ENCODE results near the gene B3GALT5.
A peak's percentile ranks its signal among the peaks of the same experiment; 100 is the strongest.

The B3GALT5 gene

GRCh38 chr21:39648879-39649278 is 36.1 kb downstream of the B3GALT5 start:
- no peak for DNase-seq

- DNase-seq, result no peak
Measured at GRCh38 chr21:39649526-39649925, 36.8 kb downstream of the B3GALT5 start.

- DNase-seq, result no peak
Measured at GRCh38 chr21:39650306-39650705, 37.6 kb downstream of the B3GALT5 start.

- DNase-seq, result no peak
Measured at GRCh38 chr21:39650801-39651200, 38.1 kb downstream of the B3GALT5 start.

- DNase-seq, result no peak
Measured at GRCh38 chr21:39651206-39651605, 38.5 kb downstream of the B3GALT5 start.

GRCh38 chr21:39654951-39655350 is 42.2 kb downstream of the B3GALT5 start:
- DNase-seq, result no peak

- no peak for DNase-seq
Measured at GRCh38 chr21:39655589-39655988, 42.8 kb downstream of the B3GALT5 start.

- no peak for DNase-seq
Measured at GRCh38 chr21:39656209-39656608, 43.5 kb downstream of the B3GALT5 start.

GRCh38 chr21:39657091-39657689 is 44.5 kb downstream of the B3GALT5 start:
- DNase-seq, result no peak

GRCh38 chr21:39658066-39658465 is 45.3 kb downstream of the B3GALT5 start:
- no peak for DNase-seq

- no peak for DNase-seq
Measured at GRCh38 chr21:39659070-39659815, 46.5 kb downstream of the B3GALT5 start.

GRCh38 chr21:39660191-39660980 is 47.6 kb downstream of the B3GALT5 start:
- DNase-seq, result peak; percentile 95

GRCh38 chr21:39661121-39661520 is 48.4 kb downstream of the B3GALT5 start:
- no peak for DNase-seq

GRCh38 chr21:39661740-39662139 is 49.0 kb downstream of the B3GALT5 start:
- no peak for DNase-seq

GRCh38 chr21:39662411-39662953 is 49.7 kb downstream of the B3GALT5 start:
- no peak for DNase-seq

GRCh38 chr21:39663066-39663465 is 50.3 kb downstream of the B3GALT5 start:
- DNase-seq, result no peak

- no peak for DNase-seq
Measured at GRCh38 chr21:39663742-39664492, 51.2 kb downstream of the B3GALT5 start.

GRCh38 chr21:39664586-39664985 is 51.8 kb downstream of the B3GALT5 start:
- DNase-seq, result no peak

GRCh38 chr21:39666026-39666425 is 53.3 kb downstream of the B3GALT5 start:
- no peak for DNase-seq

- DNase-seq, result no peak
Measured at GRCh38 chr21:39666681-39667315, 54.1 kb downstream of the B3GALT5 start.

- no peak for DNase-seq
Measured at GRCh38 chr21:39667353-39667891, 54.7 kb downstream of the B3GALT5 start.

- no peak for DNase-seq
Measured at GRCh38 chr21:39668369-39668768, 55.6 kb downstream of the B3GALT5 start.
